Parathyroid adenoma (tissue), 2 donors: ENCODE measurements around the gene OR52E8.

Experiments used
- H2AFZ ChIP-seq: fragments of 300-600 bp; sonication (generic); one replicate; pipeline ENCODE4 v1.7.0; 2017; ENCODE audit warnings: antibody characterized with exemption, mild to moderate bottlenecking
- H3K27ac ChIP-seq: fragments of 300-600 bp; sonication (generic); one replicate; pipeline ENCODE4 v1.7.0; 2017
- H3K27me3 ChIP-seq: fragments of 300-600 bp; sonication (generic); one replicate; pipeline ENCODE4 v1.7.0; 2017; ENCODE audit warnings: low read length; ENCODE audit not compliant: control insufficient read depth, insufficient read depth
- H3K36me3 ChIP-seq: fragments of 300-600 bp; sonication (generic); one replicate; pipeline ENCODE4 v1.7.0; 2017; ENCODE audit warnings: low read length; ENCODE audit not compliant: control insufficient read depth, insufficient read depth
- H3K4me1 ChIP-seq: fragments of 300-600 bp; sonication (generic); one replicate; pipeline ENCODE4 v1.7.0; 2017; ENCODE audit warnings: control low read depth
- H3K4me2 ChIP-seq: fragments of 300-600 bp; sonication (generic); one replicate; pipeline ENCODE4 v1.7.0; 2017; ENCODE audit warnings: low read length
- H3K4me3 ChIP-seq: fragments of 300-600 bp; sonication (generic); one replicate; pipeline ENCODE4 v1.7.0; 2017; ENCODE audit warnings: low read depth, low read length
- H3K79me2 ChIP-seq: fragments of 300-600 bp; sonication (generic); one replicate; pipeline ENCODE4 v1.7.0; 2017; ENCODE audit warnings: control low read depth
- H3K9ac ChIP-seq: fragments of 300-600 bp; sonication (generic); one replicate; pipeline ENCODE4 v1.7.0; 2017; ENCODE audit warnings: mild to moderate bottlenecking
- H3K9me3 ChIP-seq: fragments of 300-600 bp; sonication (generic); one replicate; pipeline ENCODE4 v1.7.0; 2017; ENCODE audit warnings: low read length; ENCODE audit not compliant: control insufficient read depth
- TF ChIP-seq, protein P1 (sequence below): fragments of 300-600 bp; sonication (generic); IDR thresholded peaks from one replicate; pipeline ENCODE4 v1.7.0; 2017; ENCODE audit warnings: antibody characterized with exemption, mild to moderate bottlenecking
- donor health status: primary hyperparathyroidism.

The OR52E8 gene

DNA sequence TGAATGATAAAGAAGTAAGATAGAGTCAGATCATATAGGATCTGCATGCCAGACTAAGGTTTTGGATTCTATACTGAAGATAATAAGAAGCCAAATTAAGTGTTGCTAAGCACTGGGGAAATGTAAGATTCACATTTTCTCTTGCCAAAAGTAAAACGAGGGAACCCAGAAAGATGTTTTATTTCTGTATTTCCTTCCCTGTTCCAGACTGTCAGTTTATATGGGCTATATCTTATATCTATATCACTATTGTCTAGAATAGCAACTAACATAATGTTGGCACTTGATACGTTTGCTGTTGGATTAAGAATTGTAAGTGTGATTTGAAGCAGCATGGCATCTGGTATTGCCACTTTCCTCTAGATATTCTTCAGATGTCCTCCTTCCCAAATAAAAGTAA lies 24.0 kb downstream of the OR52E8 start:
- no peak overlapping the region for H2AFZ ChIP-seq
- no peaks in the 10 kb centered on the region for H3K9me3 ChIP-seq
- H3K4me2 ChIP-seq, result no peak overlapping the region
- no peak overlapping the region for H3K9ac ChIP-seq
- H3K4me3 ChIP-seq, result no peak overlapping the region
- no peaks in the 10 kb centered on the region for H3K36me3 ChIP-seq
- H3K79me2 ChIP-seq, result no peaks in the 10 kb centered on the region
- H3K4me1 ChIP-seq, result no peaks in the 10 kb centered on the region
- H3K27ac ChIP-seq, result no peak overlapping the region
- no peaks in the 10 kb centered on the region for H3K27me3 ChIP-seq
- TF ChIP-seq, protein P1, sequence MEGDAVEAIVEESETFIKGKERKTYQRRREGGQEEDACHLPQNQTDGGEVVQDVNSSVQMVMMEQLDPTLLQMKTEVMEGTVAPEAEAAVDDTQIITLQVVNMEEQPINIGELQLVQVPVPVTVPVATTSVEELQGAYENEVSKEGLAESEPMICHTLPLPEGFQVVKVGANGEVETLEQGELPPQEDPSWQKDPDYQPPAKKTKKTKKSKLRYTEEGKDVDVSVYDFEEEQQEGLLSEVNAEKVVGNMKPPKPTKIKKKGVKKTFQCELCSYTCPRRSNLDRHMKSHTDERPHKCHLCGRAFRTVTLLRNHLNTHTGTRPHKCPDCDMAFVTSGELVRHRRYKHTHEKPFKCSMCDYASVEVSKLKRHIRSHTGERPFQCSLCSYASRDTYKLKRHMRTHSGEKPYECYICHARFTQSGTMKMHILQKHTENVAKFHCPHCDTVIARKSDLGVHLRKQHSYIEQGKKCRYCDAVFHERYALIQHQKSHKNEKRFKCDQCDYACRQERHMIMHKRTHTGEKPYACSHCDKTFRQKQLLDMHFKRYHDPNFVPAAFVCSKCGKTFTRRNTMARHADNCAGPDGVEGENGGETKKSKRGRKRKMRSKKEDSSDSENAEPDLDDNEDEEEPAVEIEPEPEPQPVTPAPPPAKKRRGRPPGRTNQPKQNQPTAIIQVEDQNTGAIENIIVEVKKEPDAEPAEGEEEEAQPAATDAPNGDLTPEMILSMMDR, result no peak

DNA sequence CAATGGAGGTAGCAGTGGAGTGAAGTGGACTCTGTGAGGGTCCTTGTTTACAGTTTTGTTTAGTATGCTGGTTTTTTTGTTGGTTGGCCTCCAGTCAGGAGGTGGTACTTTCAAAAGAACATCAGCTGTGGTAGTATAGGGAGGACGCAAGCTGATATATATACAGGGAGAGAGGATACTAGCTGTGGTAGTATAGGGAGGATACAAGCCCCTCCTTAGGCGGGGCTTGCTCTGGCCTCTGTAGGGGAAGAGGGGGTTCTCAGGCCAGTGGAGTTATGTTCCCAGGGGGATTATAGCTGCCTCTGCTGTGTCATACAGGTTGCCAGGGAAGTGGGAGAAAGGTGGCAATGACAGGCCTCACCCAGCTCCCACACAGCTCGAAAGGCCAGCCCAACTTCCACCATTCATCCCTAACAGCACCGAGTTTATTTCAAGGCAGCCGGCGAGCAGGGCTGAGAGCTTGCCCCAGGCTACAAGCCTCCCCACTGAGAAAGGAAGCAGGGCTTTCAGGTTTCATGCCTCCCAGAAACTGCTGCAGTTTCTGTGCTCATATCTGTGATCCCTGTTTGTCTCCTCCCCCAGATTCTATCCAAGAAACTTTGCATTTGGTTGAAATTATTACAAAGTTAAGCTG lies 26.2 kb downstream of the OR52E8 start:
- Histone ChIP-seq H3K4me2 (no peak overlapping the region), H3K79me2 (no peaks in the 10 kb centered on the region), H3K27me3 (no peaks in the 10 kb centered on the region), H3K4me1 (no peaks in the 10 kb centered on the region), H3K9ac (no peak overlapping the region), H2AFZ (no peak overlapping the region), H3K27ac (no peak overlapping the region), H3K36me3 (no peaks in the 10 kb centered on the region), H3K9me3 (no peaks in the 10 kb centered on the region), H3K4me3 (no peak overlapping the region)
- TF ChIP-seq, protein P1, result no peak

DNA sequence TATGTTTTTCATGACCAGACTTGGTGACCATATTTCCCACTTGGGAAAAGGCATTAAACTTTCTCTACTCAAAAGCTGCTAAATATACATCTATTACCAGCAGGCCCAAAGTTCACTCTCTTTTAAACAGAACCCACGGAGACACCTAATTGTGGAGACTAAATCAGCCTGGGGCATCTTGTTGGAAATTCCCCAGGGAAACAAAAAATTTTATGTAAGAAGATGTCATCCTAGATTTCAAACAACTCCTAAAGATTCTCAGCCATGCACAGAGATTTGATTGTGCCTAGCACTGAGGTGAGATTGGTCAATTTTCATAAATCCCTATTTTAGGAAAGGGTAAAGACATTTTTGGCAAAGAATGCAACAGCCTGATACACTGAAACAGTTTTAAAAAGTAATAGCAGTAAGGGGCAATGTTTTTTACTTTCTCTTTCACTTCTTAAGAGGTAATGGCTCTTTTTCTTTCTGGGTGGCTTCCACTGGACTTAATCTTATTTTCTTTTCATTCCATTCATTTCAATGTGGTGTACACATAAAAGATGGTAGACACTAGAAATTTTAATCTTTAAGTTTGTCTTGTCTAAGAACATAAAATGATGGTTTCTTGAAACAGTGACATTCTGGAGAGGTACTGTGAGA lies 39.1 kb downstream of the OR52E8 start:
- H2AFZ ChIP-seq, result no peak overlapping the region
- H3K4me2 ChIP-seq, result no peak overlapping the region
- no peaks in the 10 kb centered on the region for H3K36me3 ChIP-seq
- no peak overlapping the region for H3K4me3 ChIP-seq
- H3K27me3 ChIP-seq, result no peaks in the 10 kb centered on the region
- H3K79me2 ChIP-seq, result no peaks in the 10 kb centered on the region
- H3K9ac ChIP-seq, result no peak overlapping the region
- TF ChIP-seq, protein P1, result no peak
- no peaks in the 10 kb centered on the region for H3K4me1 ChIP-seq
- H3K27ac ChIP-seq, result no peak overlapping the region
- H3K9me3 ChIP-seq, result no peaks in the 10 kb centered on the region

DNA sequence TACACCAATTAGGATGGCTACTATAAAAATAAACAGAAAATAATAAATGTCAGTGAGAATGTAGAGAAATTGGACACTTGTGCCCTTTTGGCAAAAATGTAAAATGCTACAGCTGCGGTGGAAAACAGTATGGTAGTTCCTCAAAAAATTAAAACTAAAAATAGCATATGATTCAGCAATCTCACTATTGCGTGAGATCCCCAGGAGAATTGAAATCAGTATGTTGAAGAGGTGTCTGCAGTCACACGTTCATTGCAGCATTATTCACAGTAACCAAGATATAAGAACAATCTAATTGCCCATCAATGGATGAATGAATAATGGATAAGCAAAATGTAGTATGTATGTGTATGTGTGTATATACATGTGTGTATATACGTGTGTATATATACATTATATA lies 42.0 kb downstream of the OR52E8 start:
- H3K27me3 ChIP-seq, result no peaks in the 10 kb centered on the region
- H3K4me1 ChIP-seq, result no peaks in the 10 kb centered on the region
- no peak overlapping the region for H3K9ac ChIP-seq
- no peaks in the 10 kb centered on the region for H3K9me3 ChIP-seq
- H3K27ac ChIP-seq, result no peak overlapping the region
- no peak overlapping the region for H3K4me2 ChIP-seq
- H3K4me3 ChIP-seq, result no peak overlapping the region
- H2AFZ ChIP-seq, result no peak overlapping the region
- H3K36me3 ChIP-seq, result no peaks in the 10 kb centered on the region
- TF ChIP-seq, protein P1, result no peak
- no peaks in the 10 kb centered on the region for H3K79me2 ChIP-seq
